ENCODE data around the gene ADSL.

Gene ADSL

GRCh38 chr22:40328546-40329456 is 17.5 kb upstream of the ADSL start:
- no peak overlapping the region for H3K4me3 ChIP-seq (ENCODE audit: low read length)
- DNase-seq (ENCODE audit: low read depth) = no peak
- no peak for TF ChIP-seq CTCF (conservative IDR thresholded peaks at IDR 0.05; ENCODE audit: low read length)

GRCh38 chr22:40329466-40329865 is 16.8 kb upstream of the ADSL start:
- TF ChIP-seq CTCF (conservative IDR thresholded peaks at IDR 0.05; ENCODE audit: low read length) = no peak
- DNase-seq (ENCODE audit: low read depth) = no peak
- no peak overlapping the region for H3K4me3 ChIP-seq (ENCODE audit: low read length)

GRCh38 chr22:40330086-40330485 is 16.2 kb upstream of the ADSL start:
- no peak for DNase-seq (ENCODE audit: low read depth)
- no peak overlapping the region for H3K4me3 ChIP-seq (ENCODE audit: low read length)
- TF ChIP-seq CTCF (conservative IDR thresholded peaks at IDR 0.05; ENCODE audit: low read length) = no peak

- TF ChIP-seq CTCF (conservative IDR thresholded peaks at IDR 0.05; ENCODE audit: low read length) = no peak
- DNase-seq (ENCODE audit: low read depth) = no peak
- H3K4me3 ChIP-seq (ENCODE audit: low read length) = no peak overlapping the region
Measured at GRCh38 chr22:40330615-40331014, 15.7 kb upstream of the ADSL start.

GRCh38 chr22:40331706-40332105 is 14.6 kb upstream of the ADSL start:
- no peak for DNase-seq (ENCODE audit: low read depth)
- no peak for TF ChIP-seq CTCF (conservative IDR thresholded peaks at IDR 0.05; ENCODE audit: low read length)
- H3K4me3 ChIP-seq (ENCODE audit: low read length) = no peak overlapping the region

- DNase-seq (ENCODE audit: low read depth) = no peak
- no peak for TF ChIP-seq CTCF (conservative IDR thresholded peaks at IDR 0.05; ENCODE audit: low read length)
- no peak overlapping the region for H3K4me3 ChIP-seq (ENCODE audit: low read length)
Measured at GRCh38 chr22:40332319-40332781, 13.9 kb upstream of the ADSL start.

- H3K4me3 ChIP-seq (ENCODE audit: low read length) = no peak overlapping the region
- no peak for TF ChIP-seq CTCF (conservative IDR thresholded peaks at IDR 0.05; ENCODE audit: low read length)
- DNase-seq (ENCODE audit: low read depth) = no peak
Measured at GRCh38 chr22:40334060-40334459, 12.2 kb upstream of the ADSL start.

Measured in AG10803 (cell line).